ENCODE data around the gene ST6GALNAC2.

- TF ChIP-seq CTCF (IDR thresholded peaks at IDR 0.05), result no peak
- no peak for TF ChIP-seq EP300 (IDR thresholded peaks at IDR 0.05)
Observed at GRCh38 chr17:76598004-76598439, 12.4 kb upstream of the ST6GALNAC2 start.

Data from stomach (tissue), 4 donors.